Activated naive CD4-positive, alpha-beta T cell treated with anti-CD3 and anti-CD28 coated beads, Interleukin-2, amount 50 U/mL, for 16 hours (primary cell): ENCODE measurements around the gene COL20A1.
"Not testable (repeated sequence)": the region's sequence is repeated elsewhere in the genome, so short reads cannot be mapped to it uniquely, and the experiment has no call there.

Source experiments
- DNase-seq: peaks from one replicate; pipeline ENCODE4 v3.0.0-alpha.2; 2020

Gene COL20A1

GRCh38 chr20:63379872-63380271 lies 86.9 kb downstream of the COL20A1 start:
- not testable (repeated sequence) for DNase-seq

GRCh38 chr20:63380346-63380870 lies 87.4 kb downstream of the COL20A1 start:
- no peak for DNase-seq

GRCh38 chr20:63381781-63382431 lies 88.9 kb downstream of the COL20A1 start:
- peak; percentile 36 for DNase-seq

GRCh38 chr20:63382551-63383300 lies 89.7 kb downstream of the COL20A1 start:
- no peak for DNase-seq

- DNase-seq: no peak
These were observed 90.6 kb downstream of the COL20A1 start for GRCh38 chr20:63383556-63383955.

- DNase-seq: no peak
These were observed 91.3 kb downstream of the COL20A1 start for GRCh38 chr20:63384336-63384735.
